Tibial nerve (tissue), 4 donors: ENCODE results near the gene MRPL54. TPM values are rescaled to one million over a fixed set of nuclear protein-coding genes. Genes with fewer than 3 reads are reported as not detected.
"Not testable (repeated sequence)": the region's sequence is repeated elsewhere in the genome, so short reads cannot be mapped to it uniquely, and the experiment has no call there.

Source experiments
- DNase-seq, 2 donors: peaks; one replicate each; pipeline ENCODE4 v3.0.0-alpha.2; 2019; ENCODE audit warnings: low spot score in 2 of 2
- H3K27ac ChIP-seq, 4 donors: fragments of 200-600 bp; sonication (generic) in 3 of 4; one replicate each; pipeline ENCODE4 v1.5.1; 2017 to 2019; ENCODE audit warnings: mild to moderate bottlenecking in 1 of 4
- H3K27me3 ChIP-seq, 2 donors: fragments of 200-600 bp; sonication (generic) in 1 of 2; one replicate each; pipeline versions ENCODE4 v1.5.1 to v1.6.0; 2017 to 2019
- H3K36me3 ChIP-seq, 3 donors: fragments of 200-600 bp; sonication (generic); one replicate each; pipeline ENCODE4 v1.5.1; 2018 to 2019
- H3K4me1 ChIP-seq, 4 donors: fragments of 200-600 bp; sonication (generic) in 3 of 4; one replicate each; pipeline ENCODE4 v1.5.1; 2017 to 2019
- H3K4me3 ChIP-seq, 4 donors: fragments of 200-600 bp; sonication (generic) in 3 of 4; one replicate each; pipeline ENCODE4 v1.5.1; 2017 to 2019; ENCODE audit warnings: mild to moderate bottlenecking in 1 of 4, moderate library complexity in 1 of 4
- H3K9me3 ChIP-seq, 4 donors: fragments of 200-600 bp; sonication (generic) in 3 of 4; one replicate each; pipeline ENCODE4 v1.5.1; 2017 to 2019
- EP300 ChIP-seq, 2 donors: sonication (generic); formaldehyde crosslinking; IDR thresholded peaks; one replicate each; pipeline ENCODE4 v1.6.1; 2017; ENCODE audit warnings: antibody characterized with exemption in 2 of 2, mild to moderate bottlenecking in 1 of 2
- POLR2A ChIP-seq, 2 donors: fragments of 450-650 bp; IDR thresholded peaks; one replicate each; pipeline ENCODE4 v1.6.1; 2017; ENCODE audit warnings: antibody characterized with exemption in 2 of 2, mild to moderate bottlenecking in 2 of 2, moderate library complexity in 2 of 2
- WGBS, 2 donors: methylation state at CpG; one replicate each; pipeline ENCODE4 v1.1.5; 2018; 5-methylcytosine and 5-hydroxymethylcytosine counted together
- total RNA-seq, 4 donors: library from RNA; depleted of rRNA; stranded (reverse); fragments of >200 nt; gene quantifications; one replicate each; pipeline ENCODE4 v1.1.0, GENCODE V29; 2016
- TF ChIP-seq, protein P1 (sequence below), 5 experiments: fragments of 200-600 bp in 3 of 5; fragments of 450-650 bp in 2 of 5; sonication (generic) in 3 of 5; IDR thresholded peaks; one replicate each; pipeline ENCODE4 v1.5.1; 2016 to 2019; ENCODE audit warnings: antibody characterized with exemption in 5 of 5, mild to moderate bottlenecking in 3 of 5, moderate library complexity in 2 of 5

The MRPL54 gene
- total RNA-seq, 4 donors from 2014 or later = 44.1 to 111 (median 59.2) TPM

GRCh38 chr19:3761382-3762129, 926 bp upstream of the MRPL54 start, which contains the start of gene APBA3:
TSS of gene APBA3 (minus strand) at chr19:3761692. CDS start at chr19:3760264, 1,428 bp downstream.
- Histone ChIP-seq H3K27ac (peak within 1 kb of the TSS; percentile 96 to 99 (median 96)), H3K27me3 (no peaks in the 10 kb centered on the region), H3K36me3 (peaks cover 0 to 52% (median 10%) of the 10 kb centered on the region in 3 donors), H3K4me1 (peaks cover 0 to 43% (median 15%) of the 10 kb centered on the region in 4 donors), H3K4me3 (peak within 1 kb of the TSS; percentile 75 to 98 (median 90)), H3K9me3 (no peaks in the 10 kb centered on the region)
- peak; percentile 34 to 62 for TF ChIP-seq POLR2A (IDR thresholded peaks at IDR 0.05)
- TF ChIP-seq, protein P1, sequence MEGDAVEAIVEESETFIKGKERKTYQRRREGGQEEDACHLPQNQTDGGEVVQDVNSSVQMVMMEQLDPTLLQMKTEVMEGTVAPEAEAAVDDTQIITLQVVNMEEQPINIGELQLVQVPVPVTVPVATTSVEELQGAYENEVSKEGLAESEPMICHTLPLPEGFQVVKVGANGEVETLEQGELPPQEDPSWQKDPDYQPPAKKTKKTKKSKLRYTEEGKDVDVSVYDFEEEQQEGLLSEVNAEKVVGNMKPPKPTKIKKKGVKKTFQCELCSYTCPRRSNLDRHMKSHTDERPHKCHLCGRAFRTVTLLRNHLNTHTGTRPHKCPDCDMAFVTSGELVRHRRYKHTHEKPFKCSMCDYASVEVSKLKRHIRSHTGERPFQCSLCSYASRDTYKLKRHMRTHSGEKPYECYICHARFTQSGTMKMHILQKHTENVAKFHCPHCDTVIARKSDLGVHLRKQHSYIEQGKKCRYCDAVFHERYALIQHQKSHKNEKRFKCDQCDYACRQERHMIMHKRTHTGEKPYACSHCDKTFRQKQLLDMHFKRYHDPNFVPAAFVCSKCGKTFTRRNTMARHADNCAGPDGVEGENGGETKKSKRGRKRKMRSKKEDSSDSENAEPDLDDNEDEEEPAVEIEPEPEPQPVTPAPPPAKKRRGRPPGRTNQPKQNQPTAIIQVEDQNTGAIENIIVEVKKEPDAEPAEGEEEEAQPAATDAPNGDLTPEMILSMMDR (IDR thresholded peaks at IDR 0.05) = peak; percentile 74 to 90 (median 80)
- peak in 1 of 2 donors; percentile 92 for TF ChIP-seq EP300 (IDR thresholded peaks at IDR 0.05)
- DNase-seq = peak; percentile 88 to 92
- WGBS, 2 donors = 4 to 6% methylated on average over 37 to 45 of the region's 45 CpGs

- Histone ChIP-seq H3K9me3 (no peaks in the 10 kb centered on the region), H3K4me1 (peaks cover 0 to 43% (median 15%) of the 10 kb centered on the region in 4 donors), H3K36me3 (peaks cover 0 to 53% (median 11%) of the 10 kb centered on the region in 3 donors), H3K27ac (peak overlapping the region; percentile 96 to 99 (median 96)), H3K4me3 (peak overlapping the region in 2 of 4 donors; percentile 93 to 98), H3K27me3 (no peaks in the 10 kb centered on the region)
- no peak for DNase-seq
- WGBS, 2 donors = 52 to 53% methylated on average over 1 of the region's 1 CpG
- TF ChIP-seq, protein P1 (IDR thresholded peaks at IDR 0.05) = no peak
- TF ChIP-seq POLR2A (IDR thresholded peaks at IDR 0.05) = no peak
- TF ChIP-seq EP300 (IDR thresholded peaks at IDR 0.05) = no peak
Measured at GRCh38 chr19:3762130-3762473, 380 bp upstream of the MRPL54 start.

GRCh38 chr19:3765121-3765520, 2.6 kb downstream of the MRPL54 start:
- Histone ChIP-seq H3K36me3 (peaks cover 0 to 53% (median 14%) of the 10 kb centered on the region in 3 donors), H3K4me3 (no peak overlapping the region), H3K9me3 (no peaks in the 10 kb centered on the region), H3K27me3 (no peaks in the 10 kb centered on the region), H3K27ac (no peak overlapping the region), H3K4me1 (peaks cover 0 to 27% (median 7%) of the 10 kb centered on the region in 4 donors)
- TF ChIP-seq, protein P1 (IDR thresholded peaks at IDR 0.05) = no peak
- TF ChIP-seq POLR2A (IDR thresholded peaks at IDR 0.05) (no peak), EP300 (IDR thresholded peaks at IDR 0.05) (no peak)
- 85 to 86% methylated on average over 12 of the region's 12 CpGs for WGBS, 2 donors
- no peak for DNase-seq

GRCh38 chr19:3765757-3766156, 3.3 kb downstream of the MRPL54 start:
- H3K36me3 ChIP-seq = peaks cover 0 to 56% (median 14%) of the 10 kb centered on the region in 3 donors
- 83% methylated on average over 5 of the region's 5 CpGs for WGBS, 2 donors
- not testable (repeated sequence) for H3K27ac ChIP-seq, DNase-seq, H3K9me3 ChIP-seq, H3K4me3 ChIP-seq, H3K27me3 ChIP-seq
- peaks cover 0 to 21% (median 4%) of the 10 kb centered on the region in 4 donors for H3K4me1 ChIP-seq

DNA sequence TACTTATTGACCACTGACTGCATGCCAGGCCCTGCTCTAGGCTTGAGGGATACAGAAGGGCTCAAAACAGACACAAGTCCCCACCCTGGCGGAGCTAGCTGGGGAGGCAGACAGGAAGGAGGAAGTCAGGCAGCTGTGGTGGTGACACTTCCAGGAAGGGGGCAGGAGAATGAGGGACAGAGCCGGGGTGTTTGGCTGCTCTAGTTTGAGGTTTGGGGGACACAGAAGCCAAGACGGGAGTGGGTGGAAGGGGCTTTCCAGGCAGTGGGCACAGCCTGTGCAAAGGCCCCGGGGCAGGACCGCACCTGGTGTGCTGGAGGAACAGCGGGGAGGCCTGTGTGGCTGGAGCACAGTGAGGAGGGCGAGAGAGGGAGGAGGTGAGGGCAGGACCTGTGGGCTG, 4.0 kb downstream of the MRPL54 start:
- no peak overlapping the region for H3K4me3 ChIP-seq
- H3K4me1 ChIP-seq = peaks cover 0 to 16% (median 3%) of the 10 kb centered on the region in 4 donors
- H3K9me3 ChIP-seq = no peaks in the 10 kb centered on the region
- peaks cover 0 to 56% (median 14%) of the 10 kb centered on the region in 3 donors for H3K36me3 ChIP-seq
- WGBS, 2 donors = 93 to 95% methylated on average over 7 of the region's 7 CpGs
- no peak for DNase-seq
- no peaks in the 10 kb centered on the region for H3K27me3 ChIP-seq
- TF ChIP-seq, protein P1 (IDR thresholded peaks at IDR 0.05) = no peak
- no peak for TF ChIP-seq EP300 (IDR thresholded peaks at IDR 0.05)
- no peak for TF ChIP-seq POLR2A (IDR thresholded peaks at IDR 0.05)
- no peak overlapping the region for H3K27ac ChIP-seq
